Subcutaneous adipose tissue (tissue), 4 donors: ENCODE results near the gene SUPT4H1. TPM values are rescaled to one million over a fixed set of nuclear protein-coding genes. Genes with fewer than 3 reads are reported as not detected.

Source experiments
- CTCF ChIP-seq: fragments of 450-650 bp; IDR thresholded peaks from one replicate; pipeline ENCODE4 v1.5.1; 2016; ENCODE audit warnings: low read depth, mild to moderate bottlenecking, control low read depth, antibody characterized with exemption, moderate library complexity
- total RNA-seq, 4 donors: library from RNA; depleted of rRNA; stranded (reverse); fragments of >200 nt; gene quantifications; one replicate each; pipeline ENCODE4 v1.1.0, GENCODE V29; 2016

The SUPT4H1 gene
- total RNA-seq, 4 donors from 2014 or later, result 27.9 to 58.5 (median 40.9) TPM

GRCh38 chr17:58378733-58379510 is 26.9 kb upstream of the SUPT4H1 start:
- TF ChIP-seq CTCF, result no peak

- TF ChIP-seq CTCF, result no peak
Measured at GRCh38 chr17:58377661-58378060, 25.7 kb upstream of the SUPT4H1 start.

- no peak for TF ChIP-seq CTCF
Measured at GRCh38 chr17:58377093-58377601, 25.1 kb upstream of the SUPT4H1 start.

- TF ChIP-seq CTCF, result no peak
Measured at GRCh38 chr17:58376472-58377000, 24.5 kb upstream of the SUPT4H1 start.

GRCh38 chr17:58375811-58376210 is 23.8 kb upstream of the SUPT4H1 start:
- TF ChIP-seq CTCF, result no peak

GRCh38 chr17:58375256-58375655 is 23.3 kb upstream of the SUPT4H1 start:
- no peak for TF ChIP-seq CTCF

GRCh38 chr17:58373923-58374322 is 21.9 kb upstream of the SUPT4H1 start:
- TF ChIP-seq CTCF, result no peak
